Endodermal cell (in vitro differentiated cells): ENCODE data around the gene RHEBL1. TPM values are rescaled to one million over a fixed set of nuclear protein-coding genes. Genes with fewer than 3 reads are reported as not detected.

ENCODE experiments used
- DNase-seq: peaks from one replicate; pipeline ENCODE4 v3.0.0-alpha.2; 2017
- H3K27ac ChIP-seq: 2 replicates; pipeline ENCODE4 v1.5.1; 2013; ENCODE audit warnings: mild to moderate bottlenecking, low read depth, low read length, moderate library complexity
- H3K27me3 ChIP-seq: 2 replicates; pipeline ENCODE4 v1.6.1; 2013; ENCODE audit warnings: mild to moderate bottlenecking, low read length, moderate library complexity; ENCODE audit not compliant: insufficient read depth, control insufficient read depth, poor library complexity, severe bottlenecking
- H3K36me3 ChIP-seq: 2 replicates; pipeline ENCODE4 v1.7.0; 2013; ENCODE audit warnings: mild to moderate bottlenecking, low read length, moderate library complexity; ENCODE audit not compliant: control insufficient read depth, insufficient read depth
- H3K4me1 ChIP-seq: one replicate; pipeline ENCODE4 v1.7.0; 2013; ENCODE audit warnings: low read length; ENCODE audit not compliant: control insufficient read depth, insufficient read depth
- H3K4me3 ChIP-seq: 2 replicates; pipeline ENCODE4 v1.5.1; 2013; ENCODE audit warnings: mild to moderate bottlenecking, low read length, moderate library complexity
- H3K9ac ChIP-seq: 2 replicates; pipeline ENCODE4 v1.6.1; 2013; ENCODE audit warnings: mild to moderate bottlenecking, low read length, moderate library complexity; ENCODE audit not compliant: poor library complexity, severe bottlenecking; ENCODE audit errors: extremely low read depth
- H3K9me3 ChIP-seq: 2 replicates; pipeline ENCODE4 v1.6.1; 2013; ENCODE audit warnings: mild to moderate bottlenecking, low read length, moderate library complexity; ENCODE audit not compliant: control insufficient read depth
- H3K27ac Mint-ChIP-seq: 2 replicates; pipeline ENCODE4 v1.8.0; 2020; ENCODE audit warnings: mixed read lengths
- H3K27me3 Mint-ChIP-seq: 2 replicates; pipeline ENCODE4 v1.8.0; 2021; ENCODE audit warnings: mild to moderate bottlenecking, mixed read lengths; ENCODE audit not compliant: insufficient read depth
- H3K36me3 Mint-ChIP-seq: 2 replicates; pipeline ENCODE4 v1.8.0; 2020; ENCODE audit warnings: low read depth, mixed read lengths
- H3K4me1 Mint-ChIP-seq: 2 replicates; pipeline ENCODE4 v1.8.0; 2020; ENCODE audit warnings: mixed read lengths
- H3K4me3 Mint-ChIP-seq: 2 replicates; pipeline ENCODE4 v1.8.0; 2020; ENCODE audit warnings: mild to moderate bottlenecking, moderate library complexity, mixed read lengths
- H3K9me3 Mint-ChIP-seq: 2 replicates; pipeline ENCODE4 v1.8.0; 2020; ENCODE audit warnings: mild to moderate bottlenecking, mixed read lengths
- CTCF ChIP-seq: fragments of 200-600 bp; sonication (generic); conservative IDR thresholded peaks from 2 replicates; pipeline ENCODE4 v1.5.0; 2021; ENCODE audit warnings: antibody characterized with exemption, mild to moderate bottlenecking
- WGBS, 2 experiments: methylation state at CpG; one replicate each; pipeline versions ENCODE4 v1.1.5 to v1.1.7; 2013; ENCODE audit warnings: missing lambda C conversion rate in 2 of 2, mixed read lengths in 1 of 2; ENCODE audit not compliant: insufficient coverage in 1 of 2, insufficient read length in 1 of 2; 5-methylcytosine and 5-hydroxymethylcytosine counted together
- total RNA-seq, 2 donors: library from RNA; stranded (reverse); fragmentation: NEBNext Ultra II Directional in 1 of 2; extraction: Animal tissue kit (Norgen Biotek cat#: 25700) in 1 of 2; gene quantifications; 2 replicates in 1 of 2; 3 replicates in 1 of 2; pipeline ENCODE4 v1.2.1, GENCODE V29; 2021

Gene RHEBL1
- total RNA-seq, 2 donors from 2014 or later, result 2.5 to 3.2 TPM

- H3K4me1 Mint-ChIP-seq, result peaks cover 7% of the 10 kb centered on the region
- H3K36me3 Mint-ChIP-seq, result peaks cover 35% of the 10 kb centered on the region
- peaks cover 9% of the 10 kb centered on the region for H3K4me1 ChIP-seq
- no peak within 1 kb of the TSS for H3K27ac ChIP-seq
- DNase-seq, result peak; percentile 85
- peaks cover 64% of the 10 kb centered on the region for H3K27me3 Mint-ChIP-seq
- no peak within 1 kb of the TSS for H3K27ac Mint-ChIP-seq
- peak within 1 kb of the TSS; percentile 15 for H3K4me3 ChIP-seq
- no peak within 1 kb of the TSS for H3K9ac ChIP-seq
- H3K4me3 Mint-ChIP-seq, result no peak within 1 kb of the TSS
- H3K9me3 ChIP-seq, result no peaks in the 10 kb centered on the region
- TF ChIP-seq CTCF, result no peak
- H3K9me3 Mint-ChIP-seq, result no peaks in the 10 kb centered on the region
- H3K36me3 ChIP-seq, result peaks cover 28% of the 10 kb centered on the region
- whole genome bisulfite sequencing, 2 experiments, result 18 to 35% methylated on average over 36 to 49 of the region's 49 CpGs
- peaks cover 64% of the 10 kb centered on the region for H3K27me3 ChIP-seq
These were observed 24.6 kb upstream of the RHEBL1 start, which contains the start of gene DHH for GRCh38 chr12:49094160-49094974. Gene DHH, minus strand, starts transcription at chr12:49094801. Its CDS starts 289 bp downstream, at chr12:49094512.

- Mint-ChIP-seq H3K4me1 (peaks cover 8% of the 10 kb centered on the region), H3K27me3 (peaks cover 70% of the 10 kb centered on the region), H3K4me3 (no peak overlapping the region), H3K27ac (no peak overlapping the region), H3K9me3 (no peaks in the 10 kb centered on the region), H3K36me3 (peaks cover 33% of the 10 kb centered on the region)
- Histone ChIP-seq H3K4me1 (peaks cover 9% of the 10 kb centered on the region), H3K36me3 (peaks cover 22% of the 10 kb centered on the region), H3K9me3 (no peaks in the 10 kb centered on the region), H3K27me3 (peaks cover 70% of the 10 kb centered on the region), H3K9ac (no peak overlapping the region), H3K27ac (no peak overlapping the region), H3K4me3 (no peak overlapping the region)
- peak; percentile 67 for DNase-seq
- no peak for TF ChIP-seq CTCF
- 29 to 30% methylated on average over 2 to 9 of the region's 9 CpGs for WGBS, 2 experiments
These were observed 24.0 kb upstream of the RHEBL1 start for GRCh38 chr12:49093792-49094159.

GRCh38 chr12:49092816-49093406 is 23.1 kb upstream of the RHEBL1 start:
- Histone ChIP-seq H3K4me3 (no peak overlapping the region), H3K9ac (no peak overlapping the region), H3K9me3 (no peaks in the 10 kb centered on the region), H3K4me1 (peaks cover 9% of the 10 kb centered on the region), H3K27me3 (peaks cover 78% of the 10 kb centered on the region), H3K36me3 (peaks cover 16% of the 10 kb centered on the region), H3K27ac (no peak overlapping the region)
- Mint-ChIP-seq H3K4me1 (peaks cover 15% of the 10 kb centered on the region), H3K9me3 (no peaks in the 10 kb centered on the region), H3K27ac (no peak overlapping the region), H3K27me3 (peaks cover 79% of the 10 kb centered on the region), H3K36me3 (peaks cover 25% of the 10 kb centered on the region), H3K4me3 (no peak overlapping the region)
- no peak for DNase-seq
- WGBS, 2 experiments, result 31 to 80% methylated on average over 2 to 3 of the region's 4 CpGs
- no peak for TF ChIP-seq CTCF
